Testis (tissue), 3 donors: ENCODE results near the gene MAP1LC3A. TPM values are rescaled to one million over a fixed set of nuclear protein-coding genes. Genes with fewer than 3 reads are reported as not detected.
A peak's percentile ranks its signal among the peaks of the same experiment; 100 is the strongest.
"Not testable (repeated sequence)": the region's sequence is repeated elsewhere in the genome, so short reads cannot be mapped to it uniquely, and the experiment has no call there.

Source experiments
- DNase-seq: peaks from one replicate; pipeline ENCODE4 v3.0.0-alpha.2; 2019
- H3K27ac ChIP-seq, 2 donors: fragments of 200-600 bp; sonication (generic); one replicate each; pipeline ENCODE4 v1.5.1; 2019
- H3K27me3 ChIP-seq: fragments of 200-600 bp; sonication (generic); one replicate; pipeline ENCODE4 v1.5.1; 2019
- H3K36me3 ChIP-seq: fragments of 200-600 bp; sonication (generic); one replicate; pipeline ENCODE4 v1.5.1; 2017; ENCODE audit warnings: low read depth; ENCODE audit errors: missing control alignments
- H3K4me1 ChIP-seq: fragments of 200-600 bp; sonication (generic); one replicate; pipeline ENCODE4 v1.5.1; 2019
- H3K4me3 ChIP-seq, 2 donors: fragments of 200-600 bp; sonication (generic); one replicate each; pipeline ENCODE4 v1.5.1; 2017 to 2019
- H3K9me3 ChIP-seq: fragments of 200-600 bp; sonication (generic); one replicate; pipeline ENCODE4 v1.5.1; 2017
- CTCF ChIP-seq, 3 experiments: fragments of 450-650 bp in 2 of 3; fragments of 200-600 bp in 1 of 3; sonication (generic) in 1 of 3; IDR thresholded peaks; one replicate each; pipeline ENCODE4 v1.5.1; 2016 to 2019; ENCODE audit warnings: antibody characterized with exemption in 3 of 3, mild to moderate bottlenecking in 2 of 3, moderate library complexity in 1 of 3
- POLR2A ChIP-seq: fragments of 450-650 bp; IDR thresholded peaks from one replicate; pipeline ENCODE4 v1.6.1; 2017; ENCODE audit warnings: antibody characterized with exemption, mild to moderate bottlenecking, moderate library complexity
- WGBS, 2 donors: methylation state at CpG; one replicate each; pipeline ENCODE4 v1.1.5; 2018; 5-methylcytosine and 5-hydroxymethylcytosine counted together
- intact Hi-C: fragments of 100-400 bp; cut with DNase I; formaldehyde crosslinking; loops from one replicate; pipeline ENCODE4 v1.15.1; 2023; ENCODE audit warnings: low total_unique reads
- polyA plus RNA-seq: library from polyadenylated mRNA; stranded (reverse); fragments of 350-450 nt; fragmentation: Illumina TruSeq; extraction: RNeasy Lipid Tissue Mini Kit (QIAGEN cat#74804); gene quantifications from one replicate; pipeline ENCODE4 v1.2.3, GENCODE V29; 2014; ENCODE audit warnings: low read depth, low replicate concordance; ENCODE audit not compliant: insufficient read depth
- total RNA-seq, 2 donors: library from RNA; depleted of rRNA; stranded (reverse); fragments of >200 nt; gene quantifications; one replicate each; pipeline ENCODE4 v1.2.3, GENCODE V29; 2016

MAP1LC3A gene
- total and polyA plus RNA-seq, 3 donors from 2014 or later: 62.9 to 104 (median 100.0) TPM

GRCh38 chr20:34517114-34517505, 41.4 kb upstream of the MAP1LC3A start:
- WGBS, 2 donors: 0 to 1% methylated on average over 3 of the region's 3 CpGs
- TF ChIP-seq POLR2A (no peak), CTCF (IDR thresholded peaks at IDR 0.05) (no peak)
- Histone ChIP-seq H3K4me3 (peak overlapping the region; percentile 77 to 84), H3K9me3 (no peaks in the 10 kb centered on the region), H3K36me3 (no peaks in the 10 kb centered on the region), H3K27me3 (no peaks in the 10 kb centered on the region), H3K27ac (peak overlapping the region; percentile 95 to 97), H3K4me1 (no peaks in the 10 kb centered on the region)
- no peak for DNase-seq
- intact Hi-C loops: no loop called here

GRCh38 chr20:34518863-34519262, 39.7 kb upstream of the MAP1LC3A start:
- H3K27ac ChIP-seq, H3K27me3 ChIP-seq, H3K4me3 ChIP-seq, H3K9me3 ChIP-seq, DNase-seq, H3K36me3 ChIP-seq, H3K4me1 ChIP-seq, intact Hi-C loops: not testable (repeated sequence)
- WGBS, 2 donors: 89 to 92% methylated on average over 6 to 7 of the region's 7 CpGs

GRCh38 chr20:34519841-34520240, 38.7 kb upstream of the MAP1LC3A start:
- H3K4me3 ChIP-seq, intact Hi-C loops, H3K9me3 ChIP-seq, H3K27ac ChIP-seq, H3K27me3 ChIP-seq, DNase-seq, H3K4me1 ChIP-seq, H3K36me3 ChIP-seq: not testable (repeated sequence)
- 88 to 90% methylated on average over 10 of the region's 10 CpGs for WGBS, 2 donors

- no peak overlapping the region for H3K4me3 ChIP-seq
- WGBS, 2 donors: 54 to 58% methylated on average over 17 of the region's 17 CpGs
- TF ChIP-seq CTCF (IDR thresholded peaks at IDR 0.05) (peak; percentile 20 to 41 (median 25)), POLR2A (no peak)
- peaks cover 27% of the 10 kb centered on the region for H3K4me1 ChIP-seq
- DNase-seq: peak; percentile 68
- intact Hi-C loops: no loop called here
- no peaks in the 10 kb centered on the region for H3K9me3 ChIP-seq
- H3K27ac ChIP-seq: peak overlapping the region in 1 of 2 donors; percentile 50
- no peaks in the 10 kb centered on the region for H3K27me3 ChIP-seq
- H3K36me3 ChIP-seq: no peaks in the 10 kb centered on the region
Measured at GRCh38 chr20:34522969-34523871, 35.3 kb upstream of the MAP1LC3A start.

GRCh38 chr20:34524426-34524825, 34.1 kb upstream of the MAP1LC3A start:
- intact Hi-C loops: no loop called here
- Histone ChIP-seq H3K4me1 (peaks cover 33% of the 10 kb centered on the region), H3K36me3 (no peaks in the 10 kb centered on the region), H3K9me3 (no peaks in the 10 kb centered on the region), H3K4me3 (no peak overlapping the region), H3K27me3 (no peaks in the 10 kb centered on the region), H3K27ac (no peak overlapping the region)
- no peak for TF ChIP-seq POLR2A
- TF ChIP-seq CTCF (IDR thresholded peaks at IDR 0.05): no peak
- WGBS, 2 donors: 86 to 89% methylated on average over 11 of the region's 11 CpGs
- no peak for DNase-seq

- intact Hi-C loops: no loop called here
- 85 to 96% methylated on average over 7 of the region's 7 CpGs for WGBS, 2 donors
- H3K27me3 ChIP-seq: no peaks in the 10 kb centered on the region
- H3K9me3 ChIP-seq: no peaks in the 10 kb centered on the region
- peaks cover 42% of the 10 kb centered on the region for H3K4me1 ChIP-seq
- no peak overlapping the region for H3K4me3 ChIP-seq
- H3K36me3 ChIP-seq: no peaks in the 10 kb centered on the region
- H3K27ac ChIP-seq: peak overlapping the region; percentile 52 to 78
- TF ChIP-seq POLR2A: no peak
- TF ChIP-seq CTCF (IDR thresholded peaks at IDR 0.05): no peak
- DNase-seq: no peak
Measured at GRCh38 chr20:34525342-34525708, 33.2 kb upstream of the MAP1LC3A start.
